GM12878 (cell line): ENCODE data around the gene LYL1. TPM values are rescaled to one million over a fixed set of nuclear protein-coding genes. Genes with fewer than 3 reads are reported as not detected.

Experiments
- ATF2 ChIP-seq: IDR thresholded peaks from 2 replicates; pipeline ENCODE4 v1.6.1; 2012; ENCODE audit warnings: low read length, inconsistent platforms
- BCL11A ChIP-seq: IDR thresholded peaks from 2 replicates; pipeline ENCODE4 v1.6.1; 2011; ENCODE audit warnings: low read depth, low read length
- CREB1 ChIP-seq: IDR thresholded peaks from 2 replicates; pipeline ENCODE4 v1.6.1; 2012; ENCODE audit warnings: low read depth, mild to moderate bottlenecking, inconsistent platforms
- CREM ChIP-seq: IDR thresholded peaks from 2 replicates; pipeline ENCODE4 v1.6.1; 2014; ENCODE audit warnings: antibody characterized with exemption, low read depth
- DPF2 ChIP-seq: fragments of 450-650 bp; IDR thresholded peaks from 2 replicates; pipeline ENCODE4 v1.6.1; 2017; ENCODE audit warnings: mild to moderate bottlenecking
- ELK1 ChIP-seq: IDR thresholded peaks from 2 replicates; pipeline ENCODE4 v1.6.1; 2012; ENCODE audit warnings: low read depth, low read length, improper control_type of control experiment
- ETV6 ChIP-seq, 2 experiments: fragments of 450-650 bp in 1 of 2; IDR thresholded peaks in 1 of 2; conservative IDR thresholded peaks in 1 of 2; 2 replicates each; pipeline ENCODE4 v1.6.1; 2014; ENCODE audit warnings: antibody characterized with exemption in 1 of 2, borderline replicate concordance in 1 of 2, low read depth in 1 of 2, mild to moderate bottlenecking in 1 of 2, moderate library complexity in 1 of 2
- IRF4 ChIP-seq: IDR thresholded peaks from 2 replicates; pipeline ENCODE4 v1.6.1; 2011; ENCODE audit warnings: low read depth, low read length
- IRF5 ChIP-seq: fragments of 450-650 bp; IDR thresholded peaks from 2 replicates; pipeline ENCODE4 v1.6.1; 2017; ENCODE audit warnings: borderline replicate concordance
- KAT2A ChIP-seq: conservative IDR thresholded peaks from 2 replicates; pipeline ENCODE4 v1.6.1; 2011; ENCODE audit warnings: low read depth, low read length; ENCODE audit not compliant: control insufficient read depth
- MTA2 ChIP-seq: fragments of 450-650 bp; IDR thresholded peaks from 2 replicates; pipeline ENCODE4 v1.6.1; 2016; ENCODE audit warnings: low read depth, mild to moderate bottlenecking, moderate library complexity
- NR2C1 ChIP-seq: fragments of 450-650 bp; IDR thresholded peaks from 2 replicates; pipeline ENCODE4 v1.6.1; 2017; ENCODE audit warnings: antibody characterized with exemption, mild to moderate bottlenecking, moderate library complexity
- NR2C2 ChIP-seq: IDR thresholded peaks from 2 replicates; pipeline ENCODE4 v1.6.1; 2011; ENCODE audit warnings: borderline replicate concordance, low read depth; ENCODE audit not compliant: control insufficient read depth, insufficient read length
- PML ChIP-seq: IDR thresholded peaks from 2 replicates; pipeline ENCODE4 v1.6.1; 2012; ENCODE audit warnings: low read length, inconsistent platforms
- RB1 ChIP-seq: fragments of 450-650 bp; formaldehyde crosslinking; IDR thresholded peaks from 2 replicates; pipeline ENCODE4 v1.6.1; 2017; ENCODE audit warnings: mild to moderate bottlenecking, borderline replicate concordance
- RBBP5 ChIP-seq: fragments of 200-600 bp; sonication (generic); conservative IDR thresholded peaks from 2 replicates; pipeline ENCODE4 v1.6.1; 2016
- RFX5 ChIP-seq: IDR thresholded peaks from 2 replicates; pipeline ENCODE4 v1.6.1; 2011; ENCODE audit warnings: low read depth, low read length, improper control_type of control experiment
- RUNX3 ChIP-seq: IDR thresholded peaks from 2 replicates; pipeline ENCODE4 v1.6.1; 2012; ENCODE audit warnings: low read length, inconsistent platforms
- SMAD1 ChIP-seq: fragments of 450-650 bp; IDR thresholded peaks from 2 replicates; pipeline ENCODE4 v1.6.1; 2018; ENCODE audit warnings: mild to moderate bottlenecking, low read depth; ENCODE audit not compliant: partially characterized antibody
- STAT1 ChIP-seq: fragments of 450-650 bp; conservative IDR thresholded peaks from 2 replicates; pipeline ENCODE4 v1.6.1; 2014; ENCODE audit warnings: antibody characterized with exemption, mild to moderate bottlenecking
- USF2 ChIP-seq: IDR thresholded peaks from 2 replicates; pipeline ENCODE4 v1.6.1; 2011; ENCODE audit warnings: low read depth, low read length, improper control_type of control experiment, borderline replicate concordance
- ZBED1 ChIP-seq: IDR thresholded peaks from 2 replicates; pipeline ENCODE4 v1.6.1; 2016; ENCODE audit warnings: borderline replicate concordance
- ZBTB4 ChIP-seq: fragments of 450-650 bp; formaldehyde crosslinking; IDR thresholded peaks from 2 replicates; pipeline ENCODE4 v1.4.0; 2022; ENCODE audit warnings: mild to moderate bottlenecking, moderate library complexity
- ZNF274 ChIP-seq: IDR thresholded peaks from one replicate; pipeline ENCODE4 v1.8.0; 2011; ENCODE audit not compliant: insufficient read length, insufficient read depth
- polyA plus RNA-seq, 11 experiments: library from polyadenylated mRNA; depleted of rRNA in 4 of 11; unstranded in 6 of 11; stranded (reverse) in 5 of 11; fragments of >200 nt; fragmentation: Nextera tagmentation in 4 of 11; fragmentation: Illumina TruSeq in 1 of 11; extraction: Ambion mirVana in 4 of 11; extraction: Trizol in 1 of 11; gene quantifications; 1 replicate in 1 of 11; 2 replicates in 10 of 11; pipeline versions ENCODE4 v1.2.1 to v1.2.3, GENCODE V29; 2011 to 2016; ENCODE audit warnings: inconsistent platforms in 2 of 11, missing spikeins in 2 of 11, low read depth in 1 of 11
- total RNA-seq, 4 experiments: library from RNA; depleted of rRNA in 3 of 4; stranded (reverse); fragments of >200 nt in 3 of 4; fragmentation: Illumina TruSeq in 1 of 4; extraction: Trizol in 1 of 4; gene quantifications; 2 replicates each; pipeline versions ENCODE4 v1.2.1 to v1.2.3, GENCODE V29; 2013 to 2021

Gene LYL1
- total and polyA plus RNA-seq, 10 of the 15 experiments (the other 5 are each of a cell fraction or from before 2014, with no cell fraction given): 0.10 to 34.8 (median 4.4) TPM

GRCh38 chr19:13093407-13094105 is 9.1 kb downstream of the LYL1 start (continued):
- TF ChIP-seq ZBTB4: no peak
- no peak for TF ChIP-seq ETV6 (conservative IDR thresholded peaks at IDR 0.05 in 1 of 2, IDR thresholded peaks at IDR 0.05 in 1 of 2; ENCODE audit: borderline replicate concordance in 1 of 2, low read depth in 1 of 2)
- no peak for TF ChIP-seq KAT2A
- TF ChIP-seq RUNX3: peak; percentile 29
- TF ChIP-seq MTA2: no peak
- no peak for TF ChIP-seq ATF2
- TF ChIP-seq PML: no peak
- TF ChIP-seq STAT1: 0 out of 2 replicates have a peak, but pooled peaks have one; percentile 71
- TF ChIP-seq CREM: peak; percentile 83
- TF ChIP-seq RB1: no peak
- TF ChIP-seq RBBP5: no peak
- no peak for TF ChIP-seq SMAD1
- no peak for TF ChIP-seq USF2
- TF ChIP-seq DPF2: no peak
- no peak for TF ChIP-seq BCL11A
- no peak for TF ChIP-seq RFX5
- no peak for TF ChIP-seq IRF5
- no peak for TF ChIP-seq NR2C2
- no peak for TF ChIP-seq IRF4
- TF ChIP-seq ZBED1: no peak
- peak; percentile 73; the same call in 1 of the 2 replicates for TF ChIP-seq CREB1
- no peak for TF ChIP-seq ZNF274
- no peak for TF ChIP-seq ELK1
- TF ChIP-seq NR2C1: no peak
